ENCODE data around the gene TMEM117. TPM values are rescaled to one million over a fixed set of nuclear protein-coding genes. Genes with fewer than 3 reads are reported as not detected.
"Not testable (repeated sequence)": the region's sequence is repeated elsewhere in the genome, so short reads cannot be mapped to it uniquely, and the experiment has no call there.

Gene TMEM117
- total RNA-seq, 1 donor from 2014 or later, result 0.82 TPM

DNA sequence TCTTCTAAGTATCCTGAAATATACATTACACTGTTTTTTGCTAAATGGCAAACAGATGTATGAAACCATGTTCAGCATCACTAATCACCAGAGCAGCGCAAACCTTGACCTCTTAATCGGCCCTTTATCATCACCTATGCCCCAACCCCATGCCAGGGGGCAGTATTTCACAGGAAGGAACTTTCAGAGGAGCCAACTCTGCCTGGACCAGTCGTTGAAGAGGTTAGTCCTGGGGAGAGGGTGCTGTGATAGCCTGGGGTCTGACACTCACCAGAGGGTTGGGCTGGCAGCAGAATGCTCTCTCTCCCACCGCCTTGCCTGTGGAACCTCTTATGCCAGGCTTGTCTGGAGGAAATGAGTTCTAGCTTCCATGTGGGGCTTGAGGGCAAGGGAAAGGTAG lies 411.7 kb downstream of the TMEM117 start:
- H3K27me3 Mint-ChIP-seq, result no peaks in the 10 kb centered on the region
- no peak for DNase-seq
- no peaks in the 10 kb centered on the region for H3K36me3 Mint-ChIP-seq (ENCODE audit: low read depth)
- no peaks in the 10 kb centered on the region for H3K9me3 Mint-ChIP-seq
- no peak overlapping the region for H3K4me3 Mint-ChIP-seq
- no peak overlapping the region for H3K27ac Mint-ChIP-seq
- H3K4me1 Mint-ChIP-seq, result no peaks in the 10 kb centered on the region
- intact Hi-C loops (cut with micrococcal nuclease), result no loop called here

DNA sequence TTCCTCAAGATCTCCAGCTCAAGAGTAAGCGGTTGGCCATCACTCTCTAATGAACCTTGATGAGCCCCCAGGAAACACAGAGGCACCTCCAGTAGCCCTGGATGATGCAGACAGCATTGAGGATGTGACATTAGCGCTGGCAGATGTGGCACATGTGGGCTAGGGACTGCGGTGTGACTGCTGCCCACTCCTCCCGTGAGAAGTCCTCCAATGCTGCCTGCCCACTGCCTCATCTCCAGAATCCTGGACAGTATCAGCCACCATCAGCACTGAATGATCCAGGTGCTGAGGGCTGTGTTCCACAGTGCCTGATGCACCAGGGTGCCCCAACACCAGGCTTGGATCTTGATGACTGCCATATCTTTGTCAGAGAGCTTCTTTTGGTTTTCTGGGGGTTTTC lies 412.6 kb downstream of the TMEM117 start:
- intact Hi-C loops (cut with micrococcal nuclease), result no loop called here
- DNase-seq, result no peak
- H3K4me1 Mint-ChIP-seq, result no peaks in the 10 kb centered on the region

DNA sequence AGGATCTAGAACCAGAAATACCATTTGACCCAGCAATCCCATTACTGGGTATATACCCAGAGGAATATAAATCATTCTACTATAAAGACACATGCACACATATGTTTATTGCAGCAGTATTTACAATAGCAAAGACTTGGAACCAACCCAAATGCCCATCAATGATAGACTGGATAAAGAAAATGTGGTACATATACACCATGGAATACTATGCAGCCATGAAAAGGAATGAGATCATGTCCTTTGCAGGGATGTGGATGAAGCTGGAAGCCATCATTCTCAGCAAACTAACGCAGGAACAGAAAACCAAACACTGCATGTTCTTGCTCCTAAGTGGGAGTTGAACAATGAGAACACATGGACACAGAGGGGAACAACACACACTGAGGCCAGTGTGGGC lies 414.6 kb downstream of the TMEM117 start:
- not testable (repeated sequence) for H3K9me3 Mint-ChIP-seq

More for the DNA sequence above, 412.6 kb downstream of the TMEM117 start:
- Mint-ChIP-seq H3K9me3 (no peaks in the 10 kb centered on the region), H3K27ac (no peak overlapping the region), H3K4me3 (no peak overlapping the region), H3K27me3 (no peaks in the 10 kb centered on the region), H3K36me3 (ENCODE audit: low read depth) (no peaks in the 10 kb centered on the region)

GRCh38 chr12:44253338-44253856 lies 417.5 kb downstream of the TMEM117 start:
- Mint-ChIP-seq H3K27ac (no peak overlapping the region), H3K4me1 (no peaks in the 10 kb centered on the region), H3K36me3 (ENCODE audit: low read depth) (no peaks in the 10 kb centered on the region), H3K9me3 (no peaks in the 10 kb centered on the region), H3K4me3 (no peak overlapping the region), H3K27me3 (no peaks in the 10 kb centered on the region)
- no peak for DNase-seq
- intact Hi-C loops (cut with micrococcal nuclease), result no loop called here

More for the DNA sequence above, 414.6 kb downstream of the TMEM117 start:
- H3K36me3 Mint-ChIP-seq (ENCODE audit: low read depth); H3K27ac Mint-ChIP-seq; H3K27me3 Mint-ChIP-seq; DNase-seq; H3K4me1 Mint-ChIP-seq; H3K4me3 Mint-ChIP-seq; intact Hi-C loops (cut with micrococcal nuclease): not testable (repeated sequence)

GRCh38 chr12:44258246-44258645 lies 422.4 kb downstream of the TMEM117 start:
- no peak overlapping the region for H3K4me3 Mint-ChIP-seq
- H3K9me3 Mint-ChIP-seq, result no peaks in the 10 kb centered on the region
- no peaks in the 10 kb centered on the region for H3K27me3 Mint-ChIP-seq
- intact Hi-C loops (cut with micrococcal nuclease), result no loop called here
- H3K36me3 Mint-ChIP-seq (ENCODE audit: low read depth), result no peaks in the 10 kb centered on the region
- no peaks in the 10 kb centered on the region for H3K4me1 Mint-ChIP-seq
- H3K27ac Mint-ChIP-seq, result no peak overlapping the region
- DNase-seq, result no peak

DNA sequence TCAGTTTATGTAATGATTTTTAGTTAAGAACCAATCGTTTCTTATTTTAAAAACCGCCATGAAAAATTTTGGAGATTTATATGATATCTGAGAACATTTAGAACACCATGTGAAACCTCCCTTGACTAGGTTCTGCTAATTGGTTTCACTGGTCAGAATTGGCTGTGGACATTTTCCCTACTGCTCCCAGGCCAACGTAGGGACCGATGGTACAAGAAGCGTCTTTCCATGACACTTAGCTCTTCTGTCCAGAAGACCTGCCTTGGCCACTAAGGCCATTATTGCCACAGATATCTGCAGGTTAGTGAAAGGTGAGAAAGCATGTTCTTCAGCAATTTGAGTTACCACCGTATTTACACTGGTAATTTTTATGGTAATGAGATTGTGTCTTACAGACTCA lies 424.0 kb downstream of the TMEM117 start:
- H3K27ac Mint-ChIP-seq, result no peak overlapping the region
- intact Hi-C loops (cut with micrococcal nuclease), result no loop called here
- no peak for DNase-seq

GRCh38 chr12:44260581-44260980 lies 424.7 kb downstream of the TMEM117 start:
- DNase-seq, result no peak
- Mint-ChIP-seq H3K36me3 (ENCODE audit: low read depth) (no peaks in the 10 kb centered on the region), H3K27ac (no peak overlapping the region), H3K9me3 (no peaks in the 10 kb centered on the region), H3K4me3 (no peak overlapping the region), H3K27me3 (no peaks in the 10 kb centered on the region), H3K4me1 (no peaks in the 10 kb centered on the region)
- intact Hi-C loops (cut with micrococcal nuclease), result no loop called here

More for the DNA sequence above, 424.0 kb downstream of the TMEM117 start:
- no peak overlapping the region for H3K4me3 Mint-ChIP-seq
- H3K9me3 Mint-ChIP-seq, result no peaks in the 10 kb centered on the region
- H3K4me1 Mint-ChIP-seq, result no peaks in the 10 kb centered on the region
- no peaks in the 10 kb centered on the region for H3K27me3 Mint-ChIP-seq
- no peaks in the 10 kb centered on the region for H3K36me3 Mint-ChIP-seq (ENCODE audit: low read depth)

DNA sequence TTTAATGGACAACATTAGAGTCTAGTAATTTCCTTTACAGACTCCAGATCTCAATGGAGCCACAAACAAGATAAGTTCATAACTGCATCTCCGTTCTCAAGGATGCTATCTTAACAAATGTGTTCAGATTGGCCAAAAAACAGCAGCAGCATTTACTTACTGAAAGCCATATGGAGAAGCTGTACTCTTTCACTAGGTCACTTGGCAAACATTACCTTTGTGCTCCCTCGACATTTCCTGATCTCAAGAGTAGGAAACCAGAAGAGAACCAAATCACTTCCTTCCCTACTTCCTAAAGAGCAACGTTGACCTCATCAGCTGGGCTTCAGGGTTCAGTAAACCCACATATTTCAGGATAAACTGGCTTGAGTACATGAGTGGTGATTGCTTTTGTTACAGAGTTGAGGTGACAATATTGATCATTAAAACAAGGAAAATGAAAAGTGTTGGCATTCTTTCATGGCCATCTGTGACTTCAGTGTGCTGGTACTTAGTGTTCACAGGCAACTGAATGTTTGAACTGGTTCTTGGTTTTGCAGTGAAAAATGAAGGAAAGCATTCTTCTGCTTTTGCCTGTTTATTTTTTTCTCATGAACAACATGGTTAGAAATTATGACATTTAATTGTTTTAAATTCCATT lies 449.6 kb downstream of the TMEM117 start:
- H3K4me3 Mint-ChIP-seq, result no peak overlapping the region
- no peak for DNase-seq
- intact Hi-C loops (cut with micrococcal nuclease), result no loop called here
- H3K9me3 Mint-ChIP-seq, result no peaks in the 10 kb centered on the region
- H3K4me1 Mint-ChIP-seq, result peaks cover 2% of the 10 kb centered on the region
- H3K27ac Mint-ChIP-seq, result no peak overlapping the region
- no peaks in the 10 kb centered on the region for H3K36me3 Mint-ChIP-seq (ENCODE audit: low read depth)
- no peaks in the 10 kb centered on the region for H3K27me3 Mint-ChIP-seq

GRCh38 chr12:44286336-44286735 lies 450.5 kb downstream of the TMEM117 start:
- H3K4me1 Mint-ChIP-seq, result peaks cover 2% of the 10 kb centered on the region
- no peaks in the 10 kb centered on the region for H3K9me3 Mint-ChIP-seq
- H3K4me3 Mint-ChIP-seq, result no peak overlapping the region
- intact Hi-C loops (cut with micrococcal nuclease), result no loop called here
- H3K36me3 Mint-ChIP-seq (ENCODE audit: low read depth), result no peaks in the 10 kb centered on the region
- H3K27me3 Mint-ChIP-seq, result no peaks in the 10 kb centered on the region
- no peak overlapping the region for H3K27ac Mint-ChIP-seq
- no peak for DNase-seq

GRCh38 chr12:44286821-44287505 lies 451.1 kb downstream of the TMEM117 start:
- H3K4me1 Mint-ChIP-seq, result peaks cover 2% of the 10 kb centered on the region
- DNase-seq, result no peak
- no peaks in the 10 kb centered on the region for H3K9me3 Mint-ChIP-seq
- no peaks in the 10 kb centered on the region for H3K27me3 Mint-ChIP-seq
- H3K4me3 Mint-ChIP-seq, result no peak overlapping the region
- intact Hi-C loops (cut with micrococcal nuclease), result no loop called here
- no peaks in the 10 kb centered on the region for H3K36me3 Mint-ChIP-seq (ENCODE audit: low read depth)
- H3K27ac Mint-ChIP-seq, result no peak overlapping the region

- Mint-ChIP-seq H3K27ac (no peak overlapping the region), H3K4me1 (peaks cover 2% of the 10 kb centered on the region), H3K27me3 (no peaks in the 10 kb centered on the region), H3K4me3 (no peak overlapping the region), H3K9me3 (no peaks in the 10 kb centered on the region), H3K36me3 (ENCODE audit: low read depth) (no peaks in the 10 kb centered on the region)
- no peak for DNase-seq
- intact Hi-C loops (cut with micrococcal nuclease), result no loop called here
Observed at GRCh38 chr12:44287545-44287944, 451.7 kb downstream of the TMEM117 start.

GRCh38 chr12:44294649-44295048 lies 458.8 kb downstream of the TMEM117 start:
- Mint-ChIP-seq H3K27me3 (no peaks in the 10 kb centered on the region), H3K4me3 (no peak overlapping the region), H3K4me1 (peaks cover 1% of the 10 kb centered on the region), H3K9me3 (peaks cover 8% of the 10 kb centered on the region), H3K36me3 (ENCODE audit: low read depth) (no peaks in the 10 kb centered on the region), H3K27ac (no peak overlapping the region)
- intact Hi-C loops (cut with micrococcal nuclease), result no loop called here
- no peak for DNase-seq

DNA sequence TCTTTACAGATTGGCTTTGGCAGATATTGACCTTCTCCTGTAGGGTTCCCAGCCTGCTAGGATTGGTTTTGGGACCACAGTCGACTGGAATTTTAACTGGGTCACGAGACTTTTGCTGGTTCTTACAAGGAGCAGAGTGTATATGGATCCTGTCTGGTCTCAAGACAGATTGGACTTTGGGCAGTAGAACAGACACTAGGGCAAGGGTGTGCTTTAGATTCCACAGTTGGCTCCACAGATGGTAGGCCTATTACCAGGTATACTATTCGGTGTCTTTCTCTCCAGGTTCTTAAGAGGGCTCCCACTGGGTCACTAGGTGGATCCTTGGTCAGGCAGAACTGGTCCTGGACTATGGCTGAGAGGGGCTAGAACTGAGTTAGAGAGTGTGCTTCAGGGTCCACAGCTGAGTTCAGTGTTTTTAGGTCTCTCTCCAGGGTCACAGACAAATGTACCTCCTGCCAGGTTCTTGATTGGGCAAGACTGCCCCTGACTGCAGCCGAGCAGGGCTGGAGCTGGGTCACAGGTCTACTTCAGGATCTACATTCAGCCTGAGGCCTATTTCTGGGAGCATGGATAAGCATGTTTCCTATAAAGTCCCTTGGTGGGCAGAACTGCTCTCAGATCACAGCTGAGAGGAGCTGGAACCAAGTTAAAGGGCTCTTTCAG lies 460.2 kb downstream of the TMEM117 start:
- no peak for DNase-seq
- Mint-ChIP-seq H3K27ac (no peak overlapping the region), H3K4me3 (no peak overlapping the region), H3K27me3 (no peaks in the 10 kb centered on the region), H3K36me3 (ENCODE audit: low read depth) (no peaks in the 10 kb centered on the region), H3K4me1 (peaks cover 1% of the 10 kb centered on the region), H3K9me3 (peaks cover 8% of the 10 kb centered on the region)
- intact Hi-C loops (cut with micrococcal nuclease), result no loop called here

GRCh38 chr12:44296624-44297197 lies 460.8 kb downstream of the TMEM117 start:
- no peak for DNase-seq
- peaks cover 1% of the 10 kb centered on the region for H3K4me1 Mint-ChIP-seq
- peaks cover 8% of the 10 kb centered on the region for H3K9me3 Mint-ChIP-seq
- intact Hi-C loops (cut with micrococcal nuclease), result no loop called here
- H3K27me3 Mint-ChIP-seq, result no peaks in the 10 kb centered on the region
- H3K4me3 Mint-ChIP-seq, result no peak overlapping the region
- H3K36me3 Mint-ChIP-seq (ENCODE audit: low read depth), result no peaks in the 10 kb centered on the region
- H3K27ac Mint-ChIP-seq, result no peak overlapping the region

Measured in activated CD4-positive, alpha-beta T cell treated with anti-CD3 and anti-CD28 coated beads, Interleukin-2, amount 10 ng/mL, durations not matched to agents 24 days and 14 days (primary cell).